ENCODE data around the gene MRPL4.

MRPL4 gene

GRCh38 chr19:10223488-10224213, 28.4 kb upstream of the MRPL4 start:
- DNase-seq (ENCODE audit: low read depth) = no peak
- H3K4me3 ChIP-seq (ENCODE audit: low read length) = no peak overlapping the region
- no peak for TF ChIP-seq CTCF (conservative IDR thresholded peaks at IDR 0.05; ENCODE audit: low read length)

GRCh38 chr19:10224337-10224736, 27.7 kb upstream of the MRPL4 start:
- no peak overlapping the region for H3K4me3 ChIP-seq (ENCODE audit: low read length)
- no peak for TF ChIP-seq CTCF (conservative IDR thresholded peaks at IDR 0.05; ENCODE audit: low read length)
- no peak for DNase-seq (ENCODE audit: low read depth)

- TF ChIP-seq CTCF (conservative IDR thresholded peaks at IDR 0.05; ENCODE audit: low read length) = no peak
- DNase-seq (ENCODE audit: low read depth) = no peak
- no peak overlapping the region for H3K4me3 ChIP-seq (ENCODE audit: low read length)
Observed at GRCh38 chr19:10226021-10226375, 26.0 kb upstream of the MRPL4 start.

- peak; percentile 92 for DNase-seq (ENCODE audit: low read depth)
- TF ChIP-seq CTCF (conservative IDR thresholded peaks at IDR 0.05; ENCODE audit: low read length) = 0 out of 2 replicates have a peak, but pooled peaks have one; percentile 1
- peak overlapping the region; percentile 27 for H3K4me3 ChIP-seq (ENCODE audit: low read length)
Observed at GRCh38 chr19:10226376-10227025, 25.5 kb upstream of the MRPL4 start.

- DNase-seq (ENCODE audit: low read depth) = no peak
- peak; percentile 13; the same call in 1 of the 2 replicates for TF ChIP-seq CTCF (conservative IDR thresholded peaks at IDR 0.05; ENCODE audit: low read length)
- H3K4me3 ChIP-seq (ENCODE audit: low read length) = peak overlapping the region; percentile 34
Observed at GRCh38 chr19:10227026-10227971, 24.7 kb upstream of the MRPL4 start.

- no peak for DNase-seq (ENCODE audit: low read depth)
- H3K4me3 ChIP-seq (ENCODE audit: low read length) = no peak overlapping the region
- no peak for TF ChIP-seq CTCF (conservative IDR thresholded peaks at IDR 0.05; ENCODE audit: low read length)
Observed at GRCh38 chr19:10228393-10228792, 23.6 kb upstream of the MRPL4 start.
